ENCODE results near the gene ARHGEF16. TPM values are rescaled to one million over a fixed set of nuclear protein-coding genes. Genes with fewer than 3 reads are reported as not detected.
A peak's percentile ranks its signal among the peaks of the same experiment; 100 is the strongest.

ARHGEF16 gene
- total RNA-seq, 2 experiments from 2014 or later = 0.11 to 0.22 TPM

GRCh38 chr1:3452866-3453175, 1.6 kb upstream of the ARHGEF16 start:
- H3K4me3 Mint-ChIP-seq = no peak overlapping the region
- peaks cover 22% of the 10 kb centered on the region for H3K4me1 ChIP-seq (ENCODE audit: insufficient read depth, low read length)
- no peaks in the 10 kb centered on the region for H3K36me3 Mint-ChIP-seq (ENCODE audit: low read depth)
- no peak overlapping the region for H3K27ac Mint-ChIP-seq
- TF ChIP-seq CTCF (IDR thresholded peaks at IDR 0.05) = no peak
- CTCF ChIA-PET = interaction anchor here (0.8 to 1.5 kb wide), 11 partner anchors 9 to 349 kb away, joined by 3 to 23 read pairs (median 4); no protein-coding TSS in a partner anchor
- H3K27me3 Mint-ChIP-seq = peaks cover 18% of the 10 kb centered on the region
- H3K4me3 ChIP-seq (ENCODE audit: low read length) = no peak overlapping the region
- intact Hi-C loops (cut with DNase I, micrococcal nuclease) = loop anchor here (1.0 to 5.0 kb wide), 6 partner anchors 30 to 350 kb away; no protein-coding TSS in a partner anchor
- no peaks in the 10 kb centered on the region for H3K36me3 ChIP-seq (ENCODE audit: insufficient read depth, low read length)
- H3K27me3 ChIP-seq (ENCODE audit: control insufficient read depth in 1 of 2, insufficient read depth in 2 of 2, low read length in 2 of 2) = peaks cover 19 to 21% of the 10 kb centered on the region in 2 experiments
- H3K4me1 Mint-ChIP-seq (ENCODE audit: low read depth) = peaks cover 3% of the 10 kb centered on the region
- H3K27ac ChIP-seq (ENCODE audit: low read depth in 1 of 2, low read length in 2 of 2) = no peak overlapping the region
- POLR2A ChIA-PET = interaction anchor here (0.9 to 1.2 kb wide), 4 partner anchors 33 to 272 kb away, joined by 3 to 8 read pairs (median 6); no protein-coding TSS in a partner anchor
- H3K9me3 Mint-ChIP-seq = no peaks in the 10 kb centered on the region
- peaks cover 0 to 22% of the 10 kb centered on the region in 2 experiments for H3K9me3 ChIP-seq (ENCODE audit: control insufficient read depth in 1 of 2, insufficient read depth in 1 of 2, low read length in 2 of 2)
- no peak for ATAC-seq (ENCODE audit: poor library complexity)
- no peak for DNase-seq

- Histone ChIP-seq H3K27ac (ENCODE audit: low read depth in 1 of 2, low read length in 2 of 2) (no peak overlapping the region), H3K27me3 (ENCODE audit: control insufficient read depth in 1 of 2, insufficient read depth in 2 of 2, low read length in 2 of 2) (peaks cover 19 to 21% of the 10 kb centered on the region in 2 experiments), H3K4me3 (ENCODE audit: low read length) (no peak overlapping the region), H3K4me1 (ENCODE audit: insufficient read depth, low read length) (peaks cover 22% of the 10 kb centered on the region), H3K9me3 (ENCODE audit: control insufficient read depth in 1 of 2, insufficient read depth in 1 of 2, low read length in 2 of 2) (peaks cover 0 to 22% of the 10 kb centered on the region in 2 experiments), H3K36me3 (ENCODE audit: insufficient read depth, low read length) (no peaks in the 10 kb centered on the region)
- POLR2A ChIA-PET = interaction anchor here (0.9 to 1.2 kb wide), 4 partner anchors 33 to 271 kb away, joined by 3 to 8 read pairs (median 6); no protein-coding TSS in a partner anchor
- ATAC-seq (ENCODE audit: poor library complexity) (peak; percentile 85), DNase-seq (peak; percentile 58 to 83 (median 68))
- Mint-ChIP-seq H3K27ac (no peak overlapping the region), H3K4me1 (ENCODE audit: low read depth) (peaks cover 3% of the 10 kb centered on the region), H3K9me3 (no peaks in the 10 kb centered on the region), H3K36me3 (ENCODE audit: low read depth) (no peaks in the 10 kb centered on the region), H3K4me3 (peak overlapping the region; percentile 81), H3K27me3 (peaks cover 18% of the 10 kb centered on the region)
- CTCF ChIA-PET = interaction anchor here (0.8 to 1.5 kb wide), 11 partner anchors 9 to 349 kb away, joined by 3 to 23 read pairs (median 4); no protein-coding TSS in a partner anchor
- TF ChIP-seq CTCF (IDR thresholded peaks at IDR 0.05) = peak; percentile 93
- intact Hi-C loops (cut with DNase I, micrococcal nuclease) = loop anchor here (1.0 to 5.0 kb wide), 6 partner anchors 30 to 350 kb away; no protein-coding TSS in a partner anchor
Measured at GRCh38 chr1:3453203-3453761, 1.2 kb upstream of the ARHGEF16 start.

GRCh38 chr1:3454811-3455618, 550 bp downstream of the ARHGEF16 start:
- peaks cover 0 to 22% of the 10 kb centered on the region in 2 experiments for H3K9me3 ChIP-seq (ENCODE audit: control insufficient read depth in 1 of 2, insufficient read depth in 1 of 2, low read length in 2 of 2)
- Mint-ChIP-seq H3K36me3 (ENCODE audit: low read depth) (no peaks in the 10 kb centered on the region), H3K27ac (no peak overlapping the region), H3K27me3 (peaks cover 18% of the 10 kb centered on the region), H3K4me3 (peak overlapping the region; percentile 74), H3K4me1 (ENCODE audit: low read depth) (peaks cover 3% of the 10 kb centered on the region), H3K9me3 (no peaks in the 10 kb centered on the region)
- peak overlapping the region; percentile 5 for H3K4me3 ChIP-seq (ENCODE audit: low read length)
- TF ChIP-seq CTCF (IDR thresholded peaks at IDR 0.05) = no peak
- intact Hi-C loops (cut with DNase I, micrococcal nuclease) = loop anchor here in 1 of 2 experiments (5.0 kb wide), 1 partner anchor 347 kb away; no protein-coding TSS in a partner anchor
- ATAC-seq (ENCODE audit: poor library complexity) (peak; percentile 27), DNase-seq (peak in 6 of 14 experiments; percentile 13 to 44 (median 26))
- H3K27ac ChIP-seq (ENCODE audit: low read depth in 1 of 2, low read length in 2 of 2) = no peak overlapping the region
- peaks cover 22% of the 10 kb centered on the region for H3K4me1 ChIP-seq (ENCODE audit: insufficient read depth, low read length)
- peaks cover 19 to 21% of the 10 kb centered on the region in 2 experiments for H3K27me3 ChIP-seq (ENCODE audit: control insufficient read depth in 1 of 2, insufficient read depth in 2 of 2, low read length in 2 of 2)
- POLR2A ChIA-PET = no interaction called here
- no peaks in the 10 kb centered on the region for H3K36me3 ChIP-seq (ENCODE audit: insufficient read depth, low read length)
- CTCF ChIA-PET = no interaction called here

All from CD4-positive, alpha-beta T cell (primary cell).